CD4-positive, alpha-beta memory T cell (primary cell): ENCODE measurements around the gene DDX4. TPM values are rescaled to one million over a fixed set of nuclear protein-coding genes. Genes with fewer than 3 reads are reported as not detected.

Experiments used
- CTCF ChIA-PET: fragments of 350-600 bp; sonication (Branson Sonifier 250); formaldehyde crosslinking; loops from one replicate; lab custom pipeline; 2021; ENCODE audit warnings: inconsistent platforms; ENCODE audit not compliant: partially characterized antibody; lab: Charles Lee
- POLR2A ChIA-PET: fragments of 350-600 bp; sonication (Branson Sonifier 250); formaldehyde crosslinking; loops from one replicate; lab custom pipeline; 2021; ENCODE audit not compliant: partially characterized antibody; lab: Charles Lee
- DNase-seq, 5 donors: peaks; one replicate each; pipeline versions ENCODE4 v3.0.0 to v3.0.0-alpha.2; 2020 to 2022; ENCODE audit warnings: mixed read lengths in 1 of 5
- H3K27ac ChIP-seq: one replicate; pipeline ENCODE4 v1.7.0; 2013; ENCODE audit warnings: low read depth, low read length
- H3K27me3 ChIP-seq: 2 replicates; pipeline ENCODE4 v1.7.0; 2013; ENCODE audit warnings: mild to moderate bottlenecking, low read length, moderate library complexity; ENCODE audit not compliant: insufficient read depth
- H3K36me3 ChIP-seq: 2 replicates; pipeline ENCODE4 v1.7.0; 2013; ENCODE audit warnings: mild to moderate bottlenecking, low read length, moderate library complexity; ENCODE audit not compliant: insufficient read depth
- H3K4me1 ChIP-seq: 2 replicates; pipeline ENCODE4 v1.7.0; 2013; ENCODE audit warnings: mild to moderate bottlenecking, low read length, moderate library complexity; ENCODE audit not compliant: insufficient read depth
- H3K4me3 ChIP-seq, 2 donors: one replicate each; pipeline ENCODE4 v1.7.0; 2013; ENCODE audit warnings: low read length in 2 of 2, mild to moderate bottlenecking in 1 of 2
- H3K9me3 ChIP-seq, 2 donors: one replicate each; pipeline ENCODE4 v1.7.0; 2013; ENCODE audit warnings: low read length in 2 of 2, control low read depth in 1 of 2; ENCODE audit not compliant: control insufficient read depth in 1 of 2
- H3K27ac Mint-ChIP-seq, 7 donors: one replicate each; pipeline ENCODE4 v1.8.0; 2020 to 2021; ENCODE audit warnings: mixed read lengths in 7 of 7, mild to moderate bottlenecking in 6 of 7, inconsistent platforms in 3 of 7, moderate library complexity in 3 of 7
- H3K27me3 Mint-ChIP-seq, 2 donors: one replicate each; pipeline ENCODE4 v1.8.0; 2020 to 2021; ENCODE audit warnings: mixed read lengths in 2 of 2
- H3K36me3 Mint-ChIP-seq, 2 donors: one replicate each; pipeline ENCODE4 v1.8.0; 2020 to 2021; ENCODE audit warnings: mixed read lengths in 2 of 2, inconsistent platforms in 1 of 2, mild to moderate bottlenecking in 1 of 2
- H3K4me1 Mint-ChIP-seq, 4 donors: one replicate each; pipeline ENCODE4 v1.8.0; 2020 to 2021; ENCODE audit warnings: mixed read lengths in 4 of 4, mild to moderate bottlenecking in 1 of 4
- H3K4me3 Mint-ChIP-seq, 8 donors: one replicate each; pipeline ENCODE4 v1.8.0; 2020 to 2021; ENCODE audit warnings: mixed read lengths in 8 of 8, mild to moderate bottlenecking in 7 of 8, moderate library complexity in 6 of 8, inconsistent platforms in 3 of 8
- H3K9me3 Mint-ChIP-seq, 8 donors: one replicate each; pipeline ENCODE4 v1.8.0; 2020 to 2021; ENCODE audit warnings: mixed read lengths in 8 of 8, mild to moderate bottlenecking in 5 of 8, inconsistent platforms in 3 of 8, moderate library complexity in 1 of 8
- intact Hi-C: fragments of 100-400 bp; cut with micrococcal nuclease; formaldehyde crosslinking; loops from one replicate; pipeline ENCODE4 v1.15.1; 2023
- polyA plus RNA-seq, 2 donors: library from polyadenylated mRNA; unstranded; fragments of 300-500 nt; fragmentation: Illumina TruSeq; gene quantifications; one replicate each; pipeline ENCODE4 v1.2.3, GENCODE V29; 2021
- total RNA-seq, 2 experiments: library from RNA; stranded (reverse); gene quantifications; one replicate each; pipeline ENCODE4 v1.2.3, GENCODE V29; 2021

DDX4 gene
- total and polyA plus RNA-seq, 4 experiments from 2014 or later = not detected

GRCh38 chr5:55860288-55860687, 122.4 kb downstream of the DDX4 start:
- Mint-ChIP-seq H3K4me1 (peaks cover 16 to 35% (median 25%) of the 10 kb centered on the region in 4 donors), H3K27ac (no peak overlapping the region), H3K9me3 (peaks cover 0 to 4% (median 0%) of the 10 kb centered on the region in 8 donors), H3K4me3 (no peak overlapping the region), H3K27me3 (no peaks in the 10 kb centered on the region), H3K36me3 (no peaks in the 10 kb centered on the region)
- Histone ChIP-seq H3K4me1 (peaks cover 25% of the 10 kb centered on the region), H3K36me3 (no peaks in the 10 kb centered on the region), H3K4me3 (no peak overlapping the region), H3K27me3 (no peaks in the 10 kb centered on the region), H3K9me3 (no peaks in the 10 kb centered on the region), H3K27ac (no peak overlapping the region)
- intact Hi-C loops = no loop called here
- POLR2A ChIA-PET = no interaction called here
- CTCF ChIA-PET = no interaction called here
- DNase-seq = no peak

GRCh38 chr5:55860709-55861108, 122.8 kb downstream of the DDX4 start:
- no peaks in the 10 kb centered on the region for H3K9me3 ChIP-seq
- no peak overlapping the region for H3K4me3 Mint-ChIP-seq
- no peak overlapping the region for H3K27ac ChIP-seq
- intact Hi-C loops = no loop called here
- ChIA-PET CTCF (no interaction called here), POLR2A (no interaction called here)
- H3K4me1 Mint-ChIP-seq = peaks cover 12 to 31% (median 21%) of the 10 kb centered on the region in 4 donors
- H3K9me3 Mint-ChIP-seq = peaks cover 0 to 4% (median 0%) of the 10 kb centered on the region in 8 donors
- H3K27me3 Mint-ChIP-seq = no peaks in the 10 kb centered on the region
- no peaks in the 10 kb centered on the region for H3K27me3 ChIP-seq
- H3K36me3 Mint-ChIP-seq = no peaks in the 10 kb centered on the region
- no peak overlapping the region for H3K4me3 ChIP-seq
- DNase-seq = no peak
- H3K36me3 ChIP-seq = no peaks in the 10 kb centered on the region
- H3K27ac Mint-ChIP-seq = no peak overlapping the region
- H3K4me1 ChIP-seq = peaks cover 21% of the 10 kb centered on the region

GRCh38 chr5:55864606-55865541, 127.0 kb downstream of the DDX4 start:
- Mint-ChIP-seq H3K27ac (no peak overlapping the region), H3K4me3 (no peak overlapping the region), H3K36me3 (no peaks in the 10 kb centered on the region), H3K4me1 (peaks cover 0 to 1% (median 0%) of the 10 kb centered on the region in 4 donors), H3K9me3 (peaks cover 0 to 4% (median 0%) of the 10 kb centered on the region in 8 donors), H3K27me3 (no peaks in the 10 kb centered on the region)
- ChIA-PET CTCF (no interaction called here), POLR2A (no interaction called here)
- Histone ChIP-seq H3K27me3 (no peaks in the 10 kb centered on the region), H3K36me3 (no peaks in the 10 kb centered on the region), H3K4me3 (no peak overlapping the region), H3K27ac (no peak overlapping the region), H3K9me3 (no peaks in the 10 kb centered on the region), H3K4me1 (no peaks in the 10 kb centered on the region)
- intact Hi-C loops = no loop called here
- no peak for DNase-seq

- POLR2A ChIA-PET = no interaction called here
- H3K27me3 ChIP-seq = no peaks in the 10 kb centered on the region
- no peak for DNase-seq
- no peak overlapping the region for H3K4me3 ChIP-seq
- H3K36me3 ChIP-seq = no peaks in the 10 kb centered on the region
- CTCF ChIA-PET = no interaction called here
- intact Hi-C loops = no loop called here
- Mint-ChIP-seq H3K27me3 (no peaks in the 10 kb centered on the region), H3K27ac (no peak overlapping the region), H3K4me3 (no peak overlapping the region), H3K9me3 (peaks cover 0 to 4% (median 0%) of the 10 kb centered on the region in 8 donors), H3K36me3 (no peaks in the 10 kb centered on the region), H3K4me1 (peaks cover 0 to 1% (median 0%) of the 10 kb centered on the region in 4 donors)
- H3K27ac ChIP-seq = no peak overlapping the region
- H3K4me1 ChIP-seq = no peaks in the 10 kb centered on the region
- no peaks in the 10 kb centered on the region for H3K9me3 ChIP-seq
Observed at GRCh38 chr5:55865831-55866230, 128.0 kb downstream of the DDX4 start.

GRCh38 chr5:55866485-55866884, 128.6 kb downstream of the DDX4 start:
- Mint-ChIP-seq H3K4me1 (peaks cover 0 to 1% (median 0%) of the 10 kb centered on the region in 4 donors), H3K9me3 (peaks cover 0 to 3% (median 0%) of the 10 kb centered on the region in 8 donors), H3K4me3 (no peak overlapping the region), H3K27ac (no peak overlapping the region), H3K27me3 (no peaks in the 10 kb centered on the region), H3K36me3 (no peaks in the 10 kb centered on the region)
- H3K27ac ChIP-seq = no peak overlapping the region
- H3K4me1 ChIP-seq = no peaks in the 10 kb centered on the region
- no peak for DNase-seq
- H3K36me3 ChIP-seq = no peaks in the 10 kb centered on the region
- ChIA-PET CTCF (no interaction called here), POLR2A (no interaction called here)
- intact Hi-C loops = no loop called here
- no peaks in the 10 kb centered on the region for H3K9me3 ChIP-seq
- H3K4me3 ChIP-seq = no peak overlapping the region
- no peaks in the 10 kb centered on the region for H3K27me3 ChIP-seq

Other genes with a start within 250 kb of the DDX4 start
- gene PLPP1, start 203.1 kb upstream of the DDX4 start, total RNA-seq = 1 to 10 TPM; 6.1 to 6.8 TPM
- gene PLPP1, start 203.1 kb upstream of the DDX4 start, polyA plus RNA-seq = 10 to 100 TPM; 10.3 to 12.4 TPM
- 10 to 100 TPM; 28.0 to 28.2 TPM for gene SLC38A9, start 25.7 kb upstream of the DDX4 start, total RNA-seq
- gene SLC38A9, start 25.7 kb upstream of the DDX4 start, polyA plus RNA-seq = 10 to 100 TPM in 1 of 2 donors, 1 to 10 TPM in 1; 7.0 to 16.0 TPM
- gene IL31RA, start 113.3 kb downstream of the DDX4 start, total RNA-seq = not detected
- not detected for gene IL31RA, start 113.3 kb downstream of the DDX4 start, polyA plus RNA-seq